ENCODE data around the gene ALKBH5. TPM values are rescaled to one million over a fixed set of nuclear protein-coding genes. Genes with fewer than 3 reads are reported as not detected.
A peak's percentile ranks its signal among the peaks of the same experiment; 100 is the strongest.

ALKBH5 gene
- total RNA-seq, 1 experiment from 2014 or later: 119 TPM

GRCh38 chr17:18224387-18225120 is 40.9 kb downstream of the ALKBH5 start:
- Histone ChIP-seq H3K27me3 (replicated peaks; ENCODE audit: insufficient read depth, low read depth, low read length, poor library complexity) (no peaks in the 10 kb centered on the region), H3K4me1 (ENCODE audit: insufficient read depth, low read length, poor library complexity, severe bottlenecking) (peaks cover 6% of the 10 kb centered on the region), H3K36me3 (ENCODE audit: insufficient read depth, low read length, poor library complexity, severe bottlenecking) (no peaks in the 10 kb centered on the region), H3K9me3 (ENCODE audit: low read depth, low read length, poor library complexity, severe bottlenecking) (no peaks in the 10 kb centered on the region), H3K4me3 (ENCODE audit: low read depth, low read length, poor library complexity, severe bottlenecking) (peak overlapping the region; percentile 34), H3K27ac (ENCODE audit: low read depth, low read length, poor library complexity, severe bottlenecking) (peak overlapping the region; percentile 39)
- POLR2A ChIA-PET (ENCODE audit: low non-redundant PET): no interaction called here
- peak; percentile 61 for DNase-seq (ENCODE audit: low spot score)
- intact Hi-C loops (cut with micrococcal nuclease; ENCODE audit: unreplicated experiment): no loop called here
- CTCF ChIA-PET: interaction anchor here (0.5 kb wide), 1 partner anchor 117 kb away, joined by 8 read pairs; no protein-coding TSS in a partner anchor
- no TSS peak for BruUV-seq (replicated peaks)
- TF ChIP-seq, protein P1, sequence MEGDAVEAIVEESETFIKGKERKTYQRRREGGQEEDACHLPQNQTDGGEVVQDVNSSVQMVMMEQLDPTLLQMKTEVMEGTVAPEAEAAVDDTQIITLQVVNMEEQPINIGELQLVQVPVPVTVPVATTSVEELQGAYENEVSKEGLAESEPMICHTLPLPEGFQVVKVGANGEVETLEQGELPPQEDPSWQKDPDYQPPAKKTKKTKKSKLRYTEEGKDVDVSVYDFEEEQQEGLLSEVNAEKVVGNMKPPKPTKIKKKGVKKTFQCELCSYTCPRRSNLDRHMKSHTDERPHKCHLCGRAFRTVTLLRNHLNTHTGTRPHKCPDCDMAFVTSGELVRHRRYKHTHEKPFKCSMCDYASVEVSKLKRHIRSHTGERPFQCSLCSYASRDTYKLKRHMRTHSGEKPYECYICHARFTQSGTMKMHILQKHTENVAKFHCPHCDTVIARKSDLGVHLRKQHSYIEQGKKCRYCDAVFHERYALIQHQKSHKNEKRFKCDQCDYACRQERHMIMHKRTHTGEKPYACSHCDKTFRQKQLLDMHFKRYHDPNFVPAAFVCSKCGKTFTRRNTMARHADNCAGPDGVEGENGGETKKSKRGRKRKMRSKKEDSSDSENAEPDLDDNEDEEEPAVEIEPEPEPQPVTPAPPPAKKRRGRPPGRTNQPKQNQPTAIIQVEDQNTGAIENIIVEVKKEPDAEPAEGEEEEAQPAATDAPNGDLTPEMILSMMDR (conservative IDR thresholded peaks at IDR 0.05; ENCODE audit: low read depth, low read length): no peak
- no peak for TF ChIP-seq EZH2 (IDR thresholded peaks at IDR 0.05; ENCODE audit: borderline replicate concordance, low read depth, low read length, poor library complexity, severe bottlenecking)

GRCh38 chr17:18225121-18225641 is 41.6 kb downstream of the ALKBH5 start, which contains the start of gene LLGL1:
TSS of gene LLGL1 (plus strand) at chr17:18225635. CDS start at chr17:18225683, 48 bp downstream.
- peak within 1 kb of the TSS; percentile 65 for H3K27ac ChIP-seq (ENCODE audit: low read depth, low read length, poor library complexity, severe bottlenecking)
- H3K4me3 ChIP-seq (ENCODE audit: low read depth, low read length, poor library complexity, severe bottlenecking): peak within 1 kb of the TSS; percentile 94
- no peaks in the 10 kb centered on the region for H3K36me3 ChIP-seq (ENCODE audit: insufficient read depth, low read length, poor library complexity, severe bottlenecking)
- H3K27me3 ChIP-seq (replicated peaks; ENCODE audit: insufficient read depth, low read depth, low read length, poor library complexity): no peaks in the 10 kb centered on the region
- no peak for TF ChIP-seq EZH2 (IDR thresholded peaks at IDR 0.05; ENCODE audit: borderline replicate concordance, low read depth, low read length, poor library complexity, severe bottlenecking)
- TF ChIP-seq, protein P1 (conservative IDR thresholded peaks at IDR 0.05; ENCODE audit: low read depth, low read length): no peak
- ChIA-PET POLR2A (ENCODE audit: low non-redundant PET) (no interaction called here), CTCF (interaction anchor here (0.6 kb wide), 1 partner anchor 870 kb away, joined by 6 read pairs; no protein-coding TSS in a partner anchor)
- no TSS peak for BruUV-seq (replicated peaks)
- DNase-seq (ENCODE audit: low spot score): peak; percentile 98
- H3K9me3 ChIP-seq (ENCODE audit: low read depth, low read length, poor library complexity, severe bottlenecking): no peaks in the 10 kb centered on the region
- intact Hi-C loops (cut with micrococcal nuclease; ENCODE audit: unreplicated experiment): no loop called here
- H3K4me1 ChIP-seq (ENCODE audit: insufficient read depth, low read length, poor library complexity, severe bottlenecking): peaks cover 6% of the 10 kb centered on the region

GRCh38 chr17:18225642-18226283 is 42.1 kb downstream of the ALKBH5 start:
- intact Hi-C loops (cut with micrococcal nuclease; ENCODE audit: unreplicated experiment): no loop called here
- BruUV-seq (replicated peaks): no TSS peak
- Histone ChIP-seq H3K9me3 (ENCODE audit: low read depth, low read length, poor library complexity, severe bottlenecking) (no peaks in the 10 kb centered on the region), H3K4me1 (ENCODE audit: insufficient read depth, low read length, poor library complexity, severe bottlenecking) (peaks cover 6% of the 10 kb centered on the region), H3K27me3 (replicated peaks; ENCODE audit: insufficient read depth, low read depth, low read length, poor library complexity) (no peaks in the 10 kb centered on the region), H3K4me3 (ENCODE audit: low read depth, low read length, poor library complexity, severe bottlenecking) (peak overlapping the region; percentile 94), H3K36me3 (ENCODE audit: insufficient read depth, low read length, poor library complexity, severe bottlenecking) (no peaks in the 10 kb centered on the region), H3K27ac (ENCODE audit: low read depth, low read length, poor library complexity, severe bottlenecking) (peak overlapping the region; percentile 65)
- POLR2A ChIA-PET (ENCODE audit: low non-redundant PET): no interaction called here
- CTCF ChIA-PET: interaction anchor here (0.6 kb wide), 1 partner anchor 871 kb away, joined by 6 read pairs; no protein-coding TSS in a partner anchor
- TF ChIP-seq EZH2 (IDR thresholded peaks at IDR 0.05; ENCODE audit: borderline replicate concordance, low read depth, low read length, poor library complexity, severe bottlenecking): no peak
- TF ChIP-seq, protein P1 (conservative IDR thresholded peaks at IDR 0.05; ENCODE audit: low read depth, low read length): no peak
- DNase-seq (ENCODE audit: low spot score): peak; percentile 24

Data from A673 (cell line).